Activated naive CD4-positive, alpha-beta T cell treated with anti-CD3 and anti-CD28 coated beads for 36 hours (primary cell): Measurements from ENCODE around the gene TMEM176A. TPM values are rescaled to one million over a fixed set of nuclear protein-coding genes. Genes with fewer than 3 reads are reported as not detected.

Experiments used
- CTCF ChIA-PET: fragments of 350-600 bp; sonication (Branson Sonifier 250); formaldehyde crosslinking; loops from one replicate; lab custom pipeline; 2021; ENCODE audit warnings: antibody characterized with exemption; lab: Charles Lee
- DNase-seq: peaks from one replicate; pipeline ENCODE4 v3.0.0-alpha.2; 2020
- H3K27ac Mint-ChIP-seq: one replicate; pipeline ENCODE4 v1.8.0; 2021; ENCODE audit warnings: mild to moderate bottlenecking, mixed read lengths
- H3K27me3 Mint-ChIP-seq: one replicate; pipeline ENCODE4 v1.8.0; 2021; ENCODE audit warnings: low read depth, mixed read lengths
- H3K36me3 Mint-ChIP-seq: one replicate; pipeline ENCODE4 v1.8.0; 2021; ENCODE audit warnings: low read depth, mixed read lengths
- H3K4me1 Mint-ChIP-seq: one replicate; pipeline ENCODE4 v1.8.0; 2021; ENCODE audit warnings: low read depth, mixed read lengths
- H3K4me3 Mint-ChIP-seq: one replicate; pipeline ENCODE4 v1.8.0; 2021; ENCODE audit warnings: mild to moderate bottlenecking, moderate library complexity, mixed read lengths
- H3K9me3 Mint-ChIP-seq: one replicate; pipeline ENCODE4 v1.8.0; 2021; ENCODE audit warnings: mixed read lengths
- intact Hi-C: fragments of 100-400 bp; cut with micrococcal nuclease; formaldehyde crosslinking; loops from one replicate; pipeline ENCODE4 v1.15.1; 2023
- total RNA-seq, 2 experiments: library from RNA; stranded (reverse); gene quantifications; one replicate each; pipeline ENCODE4 v1.2.3, GENCODE V29; 2021

The TMEM176A gene, protein sequence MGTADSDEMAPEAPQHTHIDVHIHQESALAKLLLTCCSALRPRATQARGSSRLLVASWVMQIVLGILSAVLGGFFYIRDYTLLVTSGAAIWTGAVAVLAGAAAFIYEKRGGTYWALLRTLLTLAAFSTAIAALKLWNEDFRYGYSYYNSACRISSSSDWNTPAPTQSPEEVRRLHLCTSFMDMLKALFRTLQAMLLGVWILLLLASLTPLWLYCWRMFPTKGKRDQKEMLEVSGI
- not detected for total RNA-seq

- H3K27me3 Mint-ChIP-seq: peaks cover 46% of the 10 kb centered on the region
- no peak within 1 kb of the TSS for H3K27ac Mint-ChIP-seq
- intact Hi-C loops: no loop called here
- peaks cover 9% of the 10 kb centered on the region for H3K9me3 Mint-ChIP-seq
- H3K4me1 Mint-ChIP-seq: peaks cover 10% of the 10 kb centered on the region
- H3K36me3 Mint-ChIP-seq: peaks cover under 1% of the 10 kb centered on the region
- peak within 1 kb of the TSS; percentile 59 for H3K4me3 Mint-ChIP-seq
- CTCF ChIA-PET: no interaction called here
- peak; percentile 17 for DNase-seq
These were observed at the start of gene TMEM176A for GRCh38 chr7:150800581-150801241. TMEM176A (plus strand) TSS chr7:150800769; CDS start chr7:150801551, 782 bp downstream.

- H3K4me1 Mint-ChIP-seq: peaks cover 87% of the 10 kb centered on the region
- no peaks in the 10 kb centered on the region for H3K27me3 Mint-ChIP-seq
- peaks cover 4% of the 10 kb centered on the region for H3K36me3 Mint-ChIP-seq
- peak; percentile 56 for DNase-seq
- no peaks in the 10 kb centered on the region for H3K9me3 Mint-ChIP-seq
- peak overlapping the region; percentile 77 for H3K27ac Mint-ChIP-seq
- H3K4me3 Mint-ChIP-seq: no peak overlapping the region
- intact Hi-C loops: no loop called here
- CTCF ChIA-PET: no interaction called here
These were observed 48.9 kb upstream of the TMEM176A start for GRCh38 chr7:150751702-150752101.

- intact Hi-C loops: no loop called here
- CTCF ChIA-PET: interaction anchor here (1.5 to 4.1 kb wide), 3 partner anchors 9 to 192 kb away, joined by 3 to 18 read pairs (median 9); no protein-coding TSS in a partner anchor
- Mint-ChIP-seq H3K4me1 (peaks cover 79% of the 10 kb centered on the region), H3K36me3 (no peaks in the 10 kb centered on the region), H3K27ac (peak overlapping the region; percentile 98), H3K27me3 (no peaks in the 10 kb centered on the region), H3K9me3 (no peaks in the 10 kb centered on the region), H3K4me3 (peak overlapping the region; percentile 0)
- DNase-seq: no peak
These were observed 47.3 kb upstream of the TMEM176A start for GRCh38 chr7:150753239-150753638.

GRCh38 chr7:150753826-150754603 is 46.6 kb upstream of the TMEM176A start:
- Mint-ChIP-seq H3K27me3 (no peaks in the 10 kb centered on the region), H3K27ac (peak overlapping the region; percentile 98)
- DNase-seq: peak; percentile 64

GRCh38 chr7:150754951-150755350 is 45.6 kb upstream of the TMEM176A start:
- CTCF ChIA-PET: interaction anchor here (0.7 to 4.1 kb wide), 16 partner anchors 10 to 309 kb away, joined by 3 to 43 read pairs (median 6); partner anchors contain the start of genes GIMAP1, GIMAP5, GIMAP6 and GIMAP8
- peak overlapping the region; percentile 98 for H3K27ac Mint-ChIP-seq
- H3K4me3 Mint-ChIP-seq: peak overlapping the region; percentile 60
- H3K27me3 Mint-ChIP-seq: no peaks in the 10 kb centered on the region
- H3K36me3 Mint-ChIP-seq: no peaks in the 10 kb centered on the region
- peaks cover 62% of the 10 kb centered on the region for H3K4me1 Mint-ChIP-seq
- H3K9me3 Mint-ChIP-seq: peaks cover 1% of the 10 kb centered on the region
- no peak for DNase-seq
- intact Hi-C loops: loop anchor here (1.0 to 2.0 kb wide), 14 partner anchors 14 to 434 kb away; partner anchors contain the start of genes GIMAP2 and GIMAP7

More at GRCh38 chr7:150753826-150754603, 46.6 kb upstream of the TMEM176A start:
- CTCF ChIA-PET: interaction anchor here (0.7 to 4.1 kb wide), 10 partner anchors 9 to 304 kb away, joined by 3 to 43 read pairs (median 7); partner anchors contain the start of genes GIMAP2, GIMAP5, GIMAP6 and GIMAP8
- Mint-ChIP-seq H3K4me3 (no peak overlapping the region), H3K36me3 (no peaks in the 10 kb centered on the region), H3K9me3 (no peaks in the 10 kb centered on the region), H3K4me1 (peaks cover 71% of the 10 kb centered on the region)
- intact Hi-C loops: loop anchor here (1.0 to 2.0 kb wide), 5 partner anchors 21 to 273 kb away; partner anchors contain the start of genes GIMAP2 and GIMAP7

- intact Hi-C loops: loop anchor here (1.0 to 2.0 kb wide), 15 partner anchors 14 to 469 kb away; partner anchors contain the start of genes GIMAP2, REPIN1 and ZNF775
- Mint-ChIP-seq H3K36me3 (no peaks in the 10 kb centered on the region), H3K4me1 (peaks cover 56% of the 10 kb centered on the region), H3K9me3 (peaks cover 5% of the 10 kb centered on the region), H3K27ac (peak overlapping the region; percentile 98), H3K27me3 (no peaks in the 10 kb centered on the region), H3K4me3 (peak overlapping the region; percentile 60)
- CTCF ChIA-PET: interaction anchor here (0.7 to 4.1 kb wide), 19 partner anchors 11 to 310 kb away, joined by 3 to 43 read pairs (median 5); partner anchors contain the start of genes GIMAP1, GIMAP5, GIMAP6 and GIMAP8
- DNase-seq: peak; percentile 85
These were observed 45.0 kb upstream of the TMEM176A start for GRCh38 chr7:150755473-150756099.

GRCh38 chr7:150756166-150756565 is 44.4 kb upstream of the TMEM176A start:
- CTCF ChIA-PET: interaction anchor here (0.7 to 4.1 kb wide), 15 partner anchors 18 to 310 kb away, joined by 3 to 43 read pairs (median 6); partner anchors contain the start of genes GIMAP1, GIMAP5, GIMAP6 and GIMAP8
- H3K4me1 Mint-ChIP-seq: peaks cover 52% of the 10 kb centered on the region
- H3K27ac Mint-ChIP-seq: peak overlapping the region; percentile 98

GRCh38 chr7:150756858-150757257 is 43.7 kb upstream of the TMEM176A start:
- Mint-ChIP-seq H3K27me3 (no peaks in the 10 kb centered on the region), H3K4me3 (peak overlapping the region; percentile 60), H3K4me1 (peaks cover 50% of the 10 kb centered on the region), H3K27ac (peak overlapping the region; percentile 98), H3K36me3 (no peaks in the 10 kb centered on the region), H3K9me3 (peaks cover 11% of the 10 kb centered on the region)
- intact Hi-C loops: loop anchor here (1.0 to 2.0 kb wide), 6 partner anchors 336 to 470 kb away; partner anchors contain the start of genes REPIN1 and ZNF775
- CTCF ChIA-PET: interaction anchor here (0.6 to 3.6 kb wide), 13 partner anchors 12 to 311 kb away, joined by 3 to 43 read pairs (median 3); partner anchors contain the start of gene GIMAP8
- DNase-seq: peak; percentile 44

More at GRCh38 chr7:150756166-150756565, 44.4 kb upstream of the TMEM176A start:
- Mint-ChIP-seq H3K9me3 (peaks cover 7% of the 10 kb centered on the region), H3K36me3 (no peaks in the 10 kb centered on the region), H3K27me3 (no peaks in the 10 kb centered on the region), H3K4me3 (peak overlapping the region; percentile 60)
- no peak for DNase-seq
- intact Hi-C loops: loop anchor here (1.0 to 2.0 kb wide), 5 partner anchors 335 to 469 kb away; partner anchors contain the start of genes REPIN1 and ZNF775

DNA sequence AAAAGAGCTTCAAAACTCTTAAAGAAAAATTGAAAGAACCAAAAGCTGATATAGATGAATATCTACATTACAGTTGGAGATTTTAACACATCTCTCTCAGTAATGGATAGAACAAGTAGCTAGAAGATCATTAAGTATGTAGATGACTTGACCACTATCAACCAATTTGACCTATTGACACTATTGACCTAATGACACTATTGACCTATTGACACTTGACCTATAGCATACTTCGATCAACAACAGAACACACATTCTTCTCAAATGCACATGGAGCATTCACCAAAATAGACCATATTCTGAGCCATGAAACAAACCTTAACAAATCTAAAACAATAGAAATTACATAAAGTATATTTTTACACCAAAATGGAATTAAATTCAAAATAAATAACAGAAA is 41.1 kb upstream of the TMEM176A start:
- H3K9me3 Mint-ChIP-seq: peaks cover 11% of the 10 kb centered on the region

GRCh38 chr7:150766334-150766709 is 34.2 kb upstream of the TMEM176A start:
- Mint-ChIP-seq H3K27me3 (no peaks in the 10 kb centered on the region), H3K27ac (no peak overlapping the region), H3K4me1 (no peaks in the 10 kb centered on the region), H3K36me3 (no peaks in the 10 kb centered on the region), H3K9me3 (peaks cover 3% of the 10 kb centered on the region), H3K4me3 (no peak overlapping the region)
- CTCF ChIA-PET: no interaction called here
- intact Hi-C loops: no loop called here
- no peak for DNase-seq

More for the DNA sequence above, 41.1 kb upstream of the TMEM176A start:
- H3K4me3 Mint-ChIP-seq: no peak overlapping the region
- no peak for DNase-seq
- CTCF ChIA-PET: interaction anchor here (0.6 to 2.0 kb wide), 6 partner anchors 13 to 406 kb away, joined by 3 to 13 read pairs (median 5); partner anchors contain the start of gene GIMAP8
- no peaks in the 10 kb centered on the region for H3K36me3 Mint-ChIP-seq
- intact Hi-C loops: no loop called here
- H3K4me1 Mint-ChIP-seq: peaks cover 27% of the 10 kb centered on the region
- H3K27me3 Mint-ChIP-seq: no peaks in the 10 kb centered on the region
- H3K27ac Mint-ChIP-seq: no peak overlapping the region

GRCh38 chr7:150769768-150770167 is 30.8 kb upstream of the TMEM176A start:
- CTCF ChIA-PET: interaction anchor here (1.2 to 3.3 kb wide), 2 partner anchors 10 to 215 kb away, joined by 3 to 19 read pairs; no protein-coding TSS in a partner anchor
- no peak overlapping the region for H3K4me3 Mint-ChIP-seq
- no peaks in the 10 kb centered on the region for H3K4me1 Mint-ChIP-seq
- intact Hi-C loops: no loop called here
- no peak overlapping the region for H3K27ac Mint-ChIP-seq
- DNase-seq: no peak
- no peaks in the 10 kb centered on the region for H3K36me3 Mint-ChIP-seq
- H3K27me3 Mint-ChIP-seq: no peaks in the 10 kb centered on the region
- peaks cover 11% of the 10 kb centered on the region for H3K9me3 Mint-ChIP-seq
